ENCODE measurements around the gene POLR2H. TPM values are rescaled to one million over a fixed set of nuclear protein-coding genes. Genes with fewer than 3 reads are reported as not detected.

The POLR2H gene
- total RNA-seq, 1 experiment from 2014 or later: 92.6 TPM

GRCh38 chr3:184322731-184323487 lies 38.6 kb upstream of the POLR2H start:
- CTCF ChIA-PET: interaction anchor here (0.5 kb wide), 1 partner anchor 15 kb away, joined by 3 read pairs; no protein-coding TSS in a partner anchor
- no peak for DNase-seq (ENCODE audit: low spot score)
- Histone ChIP-seq H3K27me3 (replicated peaks; ENCODE audit: insufficient read depth, low read depth, low read length, poor library complexity) (no peaks in the 10 kb centered on the region), H3K9me3 (ENCODE audit: low read depth, low read length, poor library complexity, severe bottlenecking) (no peaks in the 10 kb centered on the region), H3K36me3 (ENCODE audit: insufficient read depth, low read length, poor library complexity, severe bottlenecking) (peaks cover 83% of the 10 kb centered on the region), H3K4me1 (ENCODE audit: insufficient read depth, low read length, poor library complexity, severe bottlenecking) (peaks cover 17% of the 10 kb centered on the region), H3K4me3 (ENCODE audit: low read depth, low read length, poor library complexity, severe bottlenecking) (no peak overlapping the region), H3K27ac (ENCODE audit: low read depth, low read length, poor library complexity, severe bottlenecking) (no peak overlapping the region)
- BruUV-seq (replicated peaks): no TSS peak
- intact Hi-C loops (cut with micrococcal nuclease; ENCODE audit: unreplicated experiment): no loop called here
- TF ChIP-seq, protein P1, sequence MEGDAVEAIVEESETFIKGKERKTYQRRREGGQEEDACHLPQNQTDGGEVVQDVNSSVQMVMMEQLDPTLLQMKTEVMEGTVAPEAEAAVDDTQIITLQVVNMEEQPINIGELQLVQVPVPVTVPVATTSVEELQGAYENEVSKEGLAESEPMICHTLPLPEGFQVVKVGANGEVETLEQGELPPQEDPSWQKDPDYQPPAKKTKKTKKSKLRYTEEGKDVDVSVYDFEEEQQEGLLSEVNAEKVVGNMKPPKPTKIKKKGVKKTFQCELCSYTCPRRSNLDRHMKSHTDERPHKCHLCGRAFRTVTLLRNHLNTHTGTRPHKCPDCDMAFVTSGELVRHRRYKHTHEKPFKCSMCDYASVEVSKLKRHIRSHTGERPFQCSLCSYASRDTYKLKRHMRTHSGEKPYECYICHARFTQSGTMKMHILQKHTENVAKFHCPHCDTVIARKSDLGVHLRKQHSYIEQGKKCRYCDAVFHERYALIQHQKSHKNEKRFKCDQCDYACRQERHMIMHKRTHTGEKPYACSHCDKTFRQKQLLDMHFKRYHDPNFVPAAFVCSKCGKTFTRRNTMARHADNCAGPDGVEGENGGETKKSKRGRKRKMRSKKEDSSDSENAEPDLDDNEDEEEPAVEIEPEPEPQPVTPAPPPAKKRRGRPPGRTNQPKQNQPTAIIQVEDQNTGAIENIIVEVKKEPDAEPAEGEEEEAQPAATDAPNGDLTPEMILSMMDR (conservative IDR thresholded peaks at IDR 0.05; ENCODE audit: low read depth, low read length): no peak
- TF ChIP-seq EZH2 (IDR thresholded peaks at IDR 0.05; ENCODE audit: borderline replicate concordance, low read depth, low read length, poor library complexity, severe bottlenecking): no peak
- POLR2A ChIA-PET (ENCODE audit: low non-redundant PET): no interaction called here

- no peak overlapping the region for H3K4me3 ChIP-seq (ENCODE audit: low read depth, low read length, poor library complexity, severe bottlenecking)
- intact Hi-C loops (cut with micrococcal nuclease; ENCODE audit: unreplicated experiment): no loop called here
- peaks cover 89% of the 10 kb centered on the region for H3K36me3 ChIP-seq (ENCODE audit: insufficient read depth, low read length, poor library complexity, severe bottlenecking)
- CTCF ChIA-PET: no interaction called here
- H3K4me1 ChIP-seq (ENCODE audit: insufficient read depth, low read length, poor library complexity, severe bottlenecking): peaks cover 15% of the 10 kb centered on the region
- no peak overlapping the region for H3K27ac ChIP-seq (ENCODE audit: low read depth, low read length, poor library complexity, severe bottlenecking)
- no TSS peak for BruUV-seq (replicated peaks)
- no peaks in the 10 kb centered on the region for H3K9me3 ChIP-seq (ENCODE audit: low read depth, low read length, poor library complexity, severe bottlenecking)
- H3K27me3 ChIP-seq (replicated peaks; ENCODE audit: insufficient read depth, low read depth, low read length, poor library complexity): no peaks in the 10 kb centered on the region
- POLR2A ChIA-PET (ENCODE audit: low non-redundant PET): no interaction called here
- DNase-seq (ENCODE audit: low spot score): no peak
- TF ChIP-seq, protein P1 (conservative IDR thresholded peaks at IDR 0.05; ENCODE audit: low read depth, low read length): no peak
- TF ChIP-seq EZH2 (IDR thresholded peaks at IDR 0.05; ENCODE audit: borderline replicate concordance, low read depth, low read length, poor library complexity, severe bottlenecking): no peak
Measured at GRCh38 chr3:184323696-184324095, 37.8 kb upstream of the POLR2H start.

DNA sequence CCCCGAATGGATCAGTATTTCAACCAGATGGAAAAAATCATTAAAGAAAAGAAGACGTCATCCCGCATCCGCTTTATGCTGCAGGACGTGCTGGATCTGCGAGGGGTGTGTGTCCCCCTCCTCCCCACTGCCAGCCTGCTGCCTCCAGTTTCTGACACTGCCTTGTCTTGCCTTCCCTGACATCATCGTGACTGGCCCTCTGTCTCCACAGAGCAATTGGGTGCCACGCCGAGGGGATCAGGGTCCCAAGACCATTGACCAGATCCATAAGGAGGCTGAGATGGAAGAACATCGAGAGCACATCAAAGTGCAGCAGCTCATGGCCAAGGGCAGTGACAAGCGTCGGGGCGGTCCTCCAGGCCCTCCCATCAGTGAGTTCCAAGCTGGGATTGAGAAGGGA lies 36.2 kb upstream of the POLR2H start:
- no peak for DNase-seq (ENCODE audit: low spot score)
- no peak for TF ChIP-seq EZH2 (IDR thresholded peaks at IDR 0.05; ENCODE audit: borderline replicate concordance, low read depth, low read length, poor library complexity, severe bottlenecking)
- TF ChIP-seq, protein P1 (conservative IDR thresholded peaks at IDR 0.05; ENCODE audit: low read depth, low read length): no peak
- Histone ChIP-seq H3K27ac (ENCODE audit: low read depth, low read length, poor library complexity, severe bottlenecking) (no peak overlapping the region), H3K4me3 (ENCODE audit: low read depth, low read length, poor library complexity, severe bottlenecking) (no peak overlapping the region), H3K27me3 (replicated peaks; ENCODE audit: insufficient read depth, low read depth, low read length, poor library complexity) (no peaks in the 10 kb centered on the region), H3K36me3 (ENCODE audit: insufficient read depth, low read length, poor library complexity, severe bottlenecking) (peaks cover 100% of the 10 kb centered on the region), H3K4me1 (ENCODE audit: insufficient read depth, low read length, poor library complexity, severe bottlenecking) (peaks cover 1% of the 10 kb centered on the region), H3K9me3 (ENCODE audit: low read depth, low read length, poor library complexity, severe bottlenecking) (no peaks in the 10 kb centered on the region)
- CTCF ChIA-PET: no interaction called here
- no TSS peak for BruUV-seq (replicated peaks)
- POLR2A ChIA-PET (ENCODE audit: low non-redundant PET): no interaction called here
- intact Hi-C loops (cut with micrococcal nuclease; ENCODE audit: unreplicated experiment): no loop called here
